GM10248 (cell line): Measurements from ENCODE around the gene MPZL2.

ENCODE experiments used
- CTCF ChIA-PET: fragments of 300-600 bp; sonication (Branson Sonifier 250); formaldehyde crosslinking; extraction: SDS; loops from one replicate; lab custom pipeline; 2021; ENCODE audit warnings: antibody characterized with exemption; lab: Yijun Ruan, JAX
- POLR2A ChIA-PET: fragments of 350-650 bp; sonication (Branson Sonifier 250); formaldehyde crosslinking; extraction: SDS; loops from one replicate; lab custom pipeline; 2020; ENCODE audit warnings: antibody characterized with exemption; lab: Yijun Ruan, JAX
- DNase-seq: peaks from one replicate; pipeline ENCODE4 v3.0.0; 2012; ENCODE audit errors: extremely low spot score
- TF ChIP-seq, protein P1 (sequence below): IDR thresholded peaks from 2 replicates; pipeline ENCODE4 v1.5.1; 2012; ENCODE audit warnings: mild to moderate bottlenecking, low read depth; ENCODE audit errors: extremely low read depth, missing control alignments, control extremely low read depth

MPZL2 gene

DNA sequence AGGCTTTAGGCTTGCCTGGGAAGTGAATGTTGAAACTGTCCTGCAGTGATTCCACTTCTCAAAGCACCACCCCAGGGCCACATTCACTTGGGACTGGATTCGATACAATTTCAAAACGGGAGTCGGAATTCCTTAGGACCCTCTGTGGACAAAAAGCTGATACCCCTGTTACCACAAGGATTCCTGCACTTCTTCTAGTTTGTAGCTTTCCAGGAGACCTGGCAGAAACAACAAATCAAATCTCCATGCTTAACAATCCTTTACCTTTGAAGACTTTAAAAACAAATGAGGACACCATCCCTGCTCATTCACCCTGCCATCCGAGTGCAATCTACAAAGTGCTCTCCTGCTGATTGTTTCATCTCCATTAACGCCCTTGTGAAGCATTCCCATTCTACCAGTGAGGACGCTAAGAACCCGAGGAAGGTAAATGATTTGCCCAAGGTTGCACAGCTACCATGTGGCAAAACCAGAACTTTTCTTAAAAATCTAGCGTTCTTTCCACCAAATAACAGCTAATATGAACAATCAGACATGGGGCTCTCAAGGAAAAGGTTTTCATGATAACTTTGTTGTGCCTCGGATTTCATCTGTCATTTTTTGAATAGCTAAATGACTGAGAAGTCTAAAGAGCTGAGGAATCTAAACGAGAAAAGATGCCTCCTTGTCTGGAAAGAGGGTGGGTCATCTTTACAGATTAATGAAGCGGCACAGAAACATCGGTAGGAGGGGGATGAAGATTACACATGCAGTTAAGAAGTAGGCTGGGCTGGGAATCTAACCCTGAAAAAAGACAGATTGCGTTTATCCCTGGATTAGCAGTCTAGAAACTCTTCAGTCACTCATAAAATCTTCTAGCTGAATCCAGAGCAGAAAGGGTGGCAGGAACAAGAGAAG, 720 bp upstream of the MPZL2 start:
- ChIA-PET POLR2A (no interaction called here), CTCF (interaction anchor here (0.6 to 1.8 kb wide), 7 partner anchors 8 to 67 kb away, joined by 3 to 6 read pairs (median 4); no protein-coding TSS in a partner anchor)
- TF ChIP-seq, protein P1, sequence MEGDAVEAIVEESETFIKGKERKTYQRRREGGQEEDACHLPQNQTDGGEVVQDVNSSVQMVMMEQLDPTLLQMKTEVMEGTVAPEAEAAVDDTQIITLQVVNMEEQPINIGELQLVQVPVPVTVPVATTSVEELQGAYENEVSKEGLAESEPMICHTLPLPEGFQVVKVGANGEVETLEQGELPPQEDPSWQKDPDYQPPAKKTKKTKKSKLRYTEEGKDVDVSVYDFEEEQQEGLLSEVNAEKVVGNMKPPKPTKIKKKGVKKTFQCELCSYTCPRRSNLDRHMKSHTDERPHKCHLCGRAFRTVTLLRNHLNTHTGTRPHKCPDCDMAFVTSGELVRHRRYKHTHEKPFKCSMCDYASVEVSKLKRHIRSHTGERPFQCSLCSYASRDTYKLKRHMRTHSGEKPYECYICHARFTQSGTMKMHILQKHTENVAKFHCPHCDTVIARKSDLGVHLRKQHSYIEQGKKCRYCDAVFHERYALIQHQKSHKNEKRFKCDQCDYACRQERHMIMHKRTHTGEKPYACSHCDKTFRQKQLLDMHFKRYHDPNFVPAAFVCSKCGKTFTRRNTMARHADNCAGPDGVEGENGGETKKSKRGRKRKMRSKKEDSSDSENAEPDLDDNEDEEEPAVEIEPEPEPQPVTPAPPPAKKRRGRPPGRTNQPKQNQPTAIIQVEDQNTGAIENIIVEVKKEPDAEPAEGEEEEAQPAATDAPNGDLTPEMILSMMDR = no peak
- no peak for DNase-seq

DNA sequence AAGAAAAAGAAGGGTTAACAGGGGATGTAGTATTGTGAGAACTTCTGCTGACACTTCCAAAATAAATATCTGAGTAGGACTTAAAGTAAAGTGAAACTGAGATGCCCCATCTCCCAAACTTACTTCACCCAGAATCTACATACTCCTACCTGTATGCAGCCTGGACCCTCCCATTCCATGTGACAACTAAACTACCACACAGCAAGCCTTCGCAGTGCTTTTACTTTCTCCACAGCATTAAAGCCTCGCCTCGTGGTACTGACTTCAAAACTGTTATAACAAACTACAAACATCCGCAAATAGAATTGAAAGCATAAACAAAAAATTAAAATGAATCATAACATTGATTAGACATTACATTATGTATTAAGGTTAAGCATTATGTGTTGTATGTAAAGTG, 985 bp downstream of the MPZL2 start:
- DNase-seq = no peak
- TF ChIP-seq, protein P1 = no peak
- ChIA-PET CTCF (interaction anchor here (0.7 to 1.6 kb wide), 3 partner anchors 9 to 13 kb away, joined by 3 to 6 read pairs (median 3); partner anchors contain the start of gene MPZL3), POLR2A (no interaction called here)

DNA sequence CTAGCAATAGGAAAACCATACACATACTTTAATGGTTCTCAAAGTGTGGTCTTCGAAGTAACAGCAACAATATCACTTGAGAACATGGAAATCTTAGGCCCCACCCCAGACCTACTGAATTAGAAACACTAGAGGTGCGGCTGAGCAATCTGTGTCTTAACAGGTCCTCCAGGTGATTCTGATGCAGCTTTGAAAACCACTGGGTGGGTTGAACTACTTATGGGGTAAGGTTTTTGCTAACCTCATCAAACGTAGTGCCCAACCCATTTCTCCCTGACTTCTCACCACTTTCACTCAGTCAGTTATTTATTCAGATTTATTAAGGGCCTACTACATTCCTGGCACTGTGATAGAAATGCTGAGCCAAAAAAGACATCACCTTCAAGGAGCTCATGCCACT, 3.7 kb downstream of the MPZL2 start:
- POLR2A ChIA-PET = no interaction called here

DNA sequence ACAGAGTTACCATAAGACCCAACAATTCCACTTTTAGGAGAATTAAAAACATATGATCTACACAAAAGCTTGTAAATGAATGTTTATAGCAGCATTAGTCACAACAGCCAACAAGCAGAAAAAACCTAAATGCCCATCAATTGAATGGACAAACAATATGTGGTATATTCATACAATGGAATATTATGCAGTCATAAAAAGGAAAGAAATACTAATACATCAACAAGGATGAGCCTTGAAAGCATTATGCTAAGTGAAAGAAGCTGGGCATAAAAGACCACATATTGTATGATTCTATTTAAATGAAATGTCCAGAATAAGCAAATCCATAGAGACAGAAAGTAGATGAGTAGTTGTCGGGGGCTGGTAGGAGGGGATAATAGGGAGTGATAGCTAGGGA, 5.0 kb downstream of the MPZL2 start:
- POLR2A ChIA-PET = no interaction called here
- CTCF ChIA-PET = interaction anchor here (1.2 to 4.3 kb wide), 5 partner anchors 17 to 60 kb away, joined by 4 to 20 read pairs (median 5); no protein-coding TSS in a partner anchor
- no peak for DNase-seq
- TF ChIP-seq, protein P1 = no peak

More for the DNA sequence above, 3.7 kb downstream of the MPZL2 start:
- CTCF ChIA-PET = interaction anchor here (0.9 to 4.3 kb wide), 9 partner anchors 14 to 62 kb away, joined by 3 to 20 read pairs (median 4); no protein-coding TSS in a partner anchor
- TF ChIP-seq, protein P1 = no peak
- no peak for DNase-seq

DNA sequence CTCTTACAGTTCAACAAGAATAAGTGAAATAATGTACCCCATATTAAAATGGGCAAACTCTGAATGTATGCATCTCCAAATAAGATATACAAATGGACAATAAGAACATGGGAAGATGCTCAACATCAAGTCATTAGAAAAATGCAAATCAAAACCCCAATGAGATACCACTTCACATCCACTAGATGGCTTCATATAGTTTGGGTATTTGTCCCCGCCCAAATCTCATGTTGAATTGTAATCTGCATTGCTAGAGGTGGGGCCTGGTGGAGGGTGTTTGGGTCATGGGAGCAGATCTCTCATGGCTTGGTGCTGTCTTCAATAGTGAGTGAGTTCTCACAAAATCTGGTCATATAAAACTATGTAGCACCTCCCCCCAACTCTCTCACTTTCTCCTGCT, 5.7 kb downstream of the MPZL2 start:
- no peak for DNase-seq
- CTCF ChIA-PET = interaction anchor here (1.8 to 4.3 kb wide), 3 partner anchors 16 to 60 kb away, joined by 5 to 20 read pairs (median 6); no protein-coding TSS in a partner anchor
- TF ChIP-seq, protein P1 = no peak
- POLR2A ChIA-PET = no interaction called here

DNA sequence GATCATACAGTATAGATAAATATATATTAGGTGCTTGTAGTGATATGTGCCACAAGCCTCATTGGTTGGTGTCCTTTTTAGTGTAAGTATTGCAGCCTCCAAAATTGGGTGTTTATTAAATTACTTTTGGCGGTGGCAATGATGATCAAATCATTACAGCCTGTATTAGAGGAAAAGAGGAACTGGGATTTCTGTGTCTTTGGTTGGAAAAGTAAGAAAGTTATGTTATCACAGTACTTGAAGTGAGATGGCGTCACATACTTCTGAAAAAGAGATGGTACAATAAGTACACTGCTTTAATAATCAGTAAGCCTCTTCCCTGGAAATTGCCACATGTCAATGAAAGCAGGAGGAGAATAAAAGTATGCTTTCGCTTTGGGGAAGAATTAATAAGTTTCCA, 11.4 kb downstream of the MPZL2 start:
- POLR2A ChIA-PET = interaction anchor here (0.5 to 0.9 kb wide), 2 partner anchors 36 to 196 kb away, joined by 3 read pairs; no protein-coding TSS in a partner anchor

More for the DNA sequence above, 11.4 kb downstream of the MPZL2 start:
- TF ChIP-seq, protein P1 = no peak
- DNase-seq = no peak
- CTCF ChIA-PET = interaction anchor here (0.9 to 2.1 kb wide), 4 partner anchors 11 to 306 kb away, joined by 3 to 6 read pairs (median 4); partner anchors contain the start of gene MPZL2
